NCI-H1048 (cell line): ENCODE measurements around the gene GPR173.

ENCODE experiments used
- DNase-seq: peaks from one replicate; lab custom pipeline; 2025; lab: John Stamatoyannopoulos, UW

Gene GPR173

GRCh38 chrX:53071064-53071463 lies 22.5 kb downstream of the GPR173 start:
- DNase-seq: no peak

GRCh38 chrX:53071604-53072417 lies 23.2 kb downstream of the GPR173 start:
- peak; percentile 25 for DNase-seq

GRCh38 chrX:53072418-53073114 lies 24.0 kb downstream of the GPR173 start:
- DNase-seq: no peak

- no peak for DNase-seq
These were observed 24.6 kb downstream of the GPR173 start for GRCh38 chrX:53073115-53073586.

- DNase-seq: no peak
These were observed 26.4 kb downstream of the GPR173 start for GRCh38 chrX:53075011-53075410.

- no peak for DNase-seq
These were observed 28.1 kb downstream of the GPR173 start for GRCh38 chrX:53076671-53077070.

GRCh38 chrX:53077207-53078197 lies 28.9 kb downstream of the GPR173 start:
- DNase-seq: no peak

GRCh38 chrX:53078943-53079342 lies 30.4 kb downstream of the GPR173 start:
- no peak for DNase-seq

- no peak for DNase-seq
These were observed 32.3 kb downstream of the GPR173 start for GRCh38 chrX:53080628-53081580.

GRCh38 chrX:53081925-53082772 lies 33.6 kb downstream of the GPR173 start, which contains the start of gene TSPYL2:
TSPYL2 (plus strand) TSS chrX:53082367; CDS start chrX:53082499, 132 bp downstream.
- DNase-seq: peak; percentile 67

- no peak for DNase-seq
These were observed 34.4 kb downstream of the GPR173 start for GRCh38 chrX:53082773-53083616.

- DNase-seq: no peak
These were observed 35.5 kb downstream of the GPR173 start for GRCh38 chrX:53084043-53084570.

- no peak for DNase-seq
These were observed 36.3 kb downstream of the GPR173 start for GRCh38 chrX:53084863-53085262.

- DNase-seq: no peak
These were observed 37.2 kb downstream of the GPR173 start for GRCh38 chrX:53085661-53086229.

- DNase-seq: no peak
These were observed 37.9 kb downstream of the GPR173 start for GRCh38 chrX:53086464-53086863.

GRCh38 chrX:53087388-53087831 lies 38.8 kb downstream of the GPR173 start:
- DNase-seq: no peak

- peak; percentile 57 for DNase-seq
These were observed 39.8 kb downstream of the GPR173 start for GRCh38 chrX:53088136-53088974.
